Kidney capillary endothelial cell (primary cell): ENCODE results near the gene CTNNBL1.
"Not testable (repeated sequence)": the region's sequence is repeated elsewhere in the genome, so short reads cannot be mapped to it uniquely, and the experiment has no call there.

ENCODE experiments used
- DNase-seq: peaks from one replicate; pipeline ENCODE4 v3.0.0-alpha.2; 2018; ENCODE audit warnings: low spot score

Gene CTNNBL1

DNA sequence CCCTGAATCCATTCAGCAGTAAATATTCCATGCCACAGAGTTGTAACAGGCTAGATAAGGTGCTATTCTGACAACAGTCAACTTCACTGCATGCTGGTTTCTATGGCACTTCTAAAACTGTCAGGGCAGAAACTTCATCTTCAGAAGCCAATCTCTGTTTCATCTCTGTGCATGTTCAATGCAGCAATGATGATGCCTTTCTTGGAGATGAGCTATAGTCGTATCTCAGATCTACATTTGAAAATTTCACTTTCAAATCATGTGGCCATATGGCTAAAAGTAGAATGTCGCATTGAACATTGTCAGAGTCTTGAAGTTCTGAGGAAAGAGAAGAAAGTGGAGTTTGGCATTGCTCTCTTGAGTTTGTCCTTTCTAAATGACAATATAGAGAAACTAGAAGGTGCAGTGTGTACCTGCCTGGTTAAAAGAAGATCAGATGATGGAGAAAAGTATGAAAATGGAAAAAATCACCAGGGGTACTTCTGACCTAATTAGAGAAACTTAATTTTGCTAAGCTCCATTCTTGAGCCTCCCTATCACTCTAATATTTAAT lies 160.1 kb downstream of the CTNNBL1 start:
- DNase-seq: no peak

DNA sequence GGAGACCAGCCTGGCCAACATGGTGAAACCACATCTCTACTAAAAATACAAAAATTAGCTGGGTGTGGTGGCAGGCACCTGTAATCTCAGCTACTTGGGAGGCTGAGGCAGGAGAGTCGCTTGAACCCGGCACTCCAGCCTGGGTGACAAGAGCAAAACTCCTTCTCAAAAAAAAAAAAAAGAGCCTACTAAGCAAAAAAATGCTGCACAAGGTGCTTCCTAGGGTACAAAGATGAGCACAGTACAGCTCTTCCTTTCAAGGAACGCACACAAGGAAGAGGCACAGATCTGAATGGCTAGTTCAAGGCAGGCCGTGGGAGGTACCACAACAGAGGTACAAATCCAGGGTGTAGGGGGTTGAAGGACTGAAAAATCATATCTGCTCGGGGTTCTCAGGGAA lies 162.2 kb downstream of the CTNNBL1 start:
- DNase-seq: not testable (repeated sequence)

DNA sequence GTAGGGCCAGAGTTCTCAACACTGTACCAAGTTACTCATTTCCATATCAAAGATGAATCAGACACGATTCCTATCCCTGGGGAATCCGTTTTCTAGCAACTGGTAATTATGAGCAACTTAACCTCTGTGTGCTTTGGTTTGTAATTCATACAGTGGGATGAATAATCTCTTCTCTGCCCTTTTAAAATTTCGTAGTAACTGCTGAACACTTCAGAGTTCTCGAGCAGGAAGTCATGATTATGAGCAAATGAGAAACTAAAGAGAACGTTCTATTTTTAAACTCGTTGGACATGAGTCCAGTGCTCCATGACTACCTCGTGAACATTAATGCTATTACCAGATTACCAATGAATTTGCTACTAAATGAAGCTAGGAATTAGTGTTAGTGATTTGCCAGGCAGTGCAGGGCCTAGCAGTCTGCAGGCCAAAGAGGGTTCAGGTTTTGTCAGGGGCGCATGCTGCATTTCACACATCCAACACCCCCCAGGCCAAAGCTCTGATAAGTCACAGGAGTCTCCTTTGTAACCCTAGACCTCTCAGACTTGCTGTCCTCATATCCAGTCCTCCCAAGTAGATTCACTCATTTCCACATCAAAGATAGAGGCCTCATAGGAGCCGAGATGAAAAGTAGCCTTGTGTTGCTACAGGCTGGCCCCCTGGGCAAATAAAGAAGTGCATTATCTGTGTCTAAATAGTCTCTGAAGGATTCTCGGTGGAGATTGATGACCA lies 163.3 kb downstream of the CTNNBL1 start:
- peak; percentile 1 for DNase-seq

DNA sequence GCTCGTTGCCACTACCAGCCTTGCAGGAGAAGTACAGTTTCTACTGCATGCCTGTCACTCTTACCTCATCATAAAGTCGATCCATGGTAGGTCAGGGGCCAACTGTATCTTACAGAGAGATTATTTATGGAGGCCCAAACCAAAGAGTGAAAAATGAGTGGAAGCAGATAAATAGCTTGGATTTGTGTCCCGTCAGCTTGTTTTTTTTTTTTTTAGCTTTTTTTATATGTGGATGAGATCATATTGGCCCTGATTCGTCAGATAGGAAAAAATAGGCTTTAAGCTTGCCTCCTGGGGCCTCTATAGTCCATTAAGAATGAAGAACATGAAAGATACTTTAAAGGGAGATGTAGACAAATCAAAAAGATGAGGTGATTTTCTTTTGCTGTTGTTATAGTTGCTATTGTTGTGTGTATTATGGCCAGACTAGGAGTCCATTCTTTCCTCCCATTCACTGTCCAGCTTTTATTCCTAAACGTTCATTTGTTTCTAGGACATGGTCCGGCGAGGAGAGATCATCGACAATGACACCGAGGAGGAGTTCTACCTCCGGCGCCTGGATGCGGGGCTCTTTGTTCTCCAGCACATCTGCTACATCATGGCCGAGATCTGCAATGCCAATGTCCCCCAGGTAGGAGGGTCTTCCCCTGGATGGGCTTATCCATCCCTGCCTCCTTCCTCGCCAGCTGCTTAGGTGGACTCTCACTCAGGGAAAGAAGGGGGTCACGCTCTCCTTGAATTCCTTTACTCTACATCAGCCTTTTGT lies 165.8 kb downstream of the CTNNBL1 start:
- no peak for DNase-seq

DNA sequence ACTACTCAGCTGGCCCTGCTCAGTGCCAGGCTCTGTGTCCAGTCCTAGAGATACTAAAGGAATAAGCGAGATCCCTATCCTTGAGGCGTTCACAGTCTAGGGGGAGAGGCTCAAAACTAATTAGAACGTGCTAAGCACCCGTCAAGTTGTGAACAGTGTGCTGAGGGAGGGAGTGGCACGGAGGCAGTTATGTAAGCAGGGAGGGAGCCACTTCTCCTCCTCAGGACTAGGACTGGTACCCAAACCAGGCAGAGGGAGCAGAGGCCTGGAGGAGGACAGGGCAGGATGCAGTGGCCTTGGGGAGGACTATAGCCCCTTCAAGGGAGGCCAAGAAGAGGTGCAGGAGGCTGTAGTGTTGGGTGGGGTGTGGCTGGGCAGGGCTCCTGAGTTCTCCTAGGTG lies 169.5 kb downstream of the CTNNBL1 start:
- no peak for DNase-seq

DNA sequence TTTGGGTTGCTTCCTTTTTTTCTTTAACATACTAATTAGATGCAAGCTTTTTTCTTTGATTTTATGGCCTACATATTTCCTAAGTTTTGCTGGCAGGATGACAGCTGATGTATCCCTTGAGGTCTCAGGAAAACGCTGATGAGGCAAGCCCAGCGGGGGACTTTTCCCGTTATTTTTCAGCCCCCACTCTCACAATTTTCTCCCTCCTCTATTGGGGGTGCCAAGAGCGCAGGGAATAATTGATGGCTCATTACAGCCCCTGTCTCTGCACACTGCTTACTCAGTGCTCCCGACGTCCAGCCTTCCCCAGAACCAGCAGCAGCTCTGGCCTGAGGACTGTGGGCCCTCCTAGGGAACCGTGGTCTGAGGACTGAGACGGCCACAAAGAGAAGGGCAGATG lies 170.5 kb downstream of the CTNNBL1 start:
- no peak for DNase-seq

DNA sequence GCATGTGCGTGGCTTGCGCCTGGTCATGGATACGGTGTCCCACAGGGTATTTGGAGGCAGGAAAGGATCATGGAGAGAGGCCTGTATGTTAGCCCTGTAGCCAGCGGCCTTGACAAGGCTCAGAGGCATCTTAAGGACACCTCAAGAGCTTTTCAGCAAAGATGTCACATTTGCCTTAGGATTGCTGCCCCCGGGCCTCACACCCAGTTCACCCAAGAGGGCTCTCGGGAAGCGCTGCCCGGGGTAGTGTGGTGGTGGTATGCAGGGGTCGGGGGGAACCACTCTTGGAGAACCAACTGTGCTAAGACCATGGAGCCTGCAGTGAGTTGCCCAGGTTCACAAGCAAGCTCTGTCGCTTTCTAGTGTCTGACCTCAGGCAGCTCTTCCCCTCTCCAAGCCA lies 172.2 kb downstream of the CTNNBL1 start:
- DNase-seq: no peak

DNA sequence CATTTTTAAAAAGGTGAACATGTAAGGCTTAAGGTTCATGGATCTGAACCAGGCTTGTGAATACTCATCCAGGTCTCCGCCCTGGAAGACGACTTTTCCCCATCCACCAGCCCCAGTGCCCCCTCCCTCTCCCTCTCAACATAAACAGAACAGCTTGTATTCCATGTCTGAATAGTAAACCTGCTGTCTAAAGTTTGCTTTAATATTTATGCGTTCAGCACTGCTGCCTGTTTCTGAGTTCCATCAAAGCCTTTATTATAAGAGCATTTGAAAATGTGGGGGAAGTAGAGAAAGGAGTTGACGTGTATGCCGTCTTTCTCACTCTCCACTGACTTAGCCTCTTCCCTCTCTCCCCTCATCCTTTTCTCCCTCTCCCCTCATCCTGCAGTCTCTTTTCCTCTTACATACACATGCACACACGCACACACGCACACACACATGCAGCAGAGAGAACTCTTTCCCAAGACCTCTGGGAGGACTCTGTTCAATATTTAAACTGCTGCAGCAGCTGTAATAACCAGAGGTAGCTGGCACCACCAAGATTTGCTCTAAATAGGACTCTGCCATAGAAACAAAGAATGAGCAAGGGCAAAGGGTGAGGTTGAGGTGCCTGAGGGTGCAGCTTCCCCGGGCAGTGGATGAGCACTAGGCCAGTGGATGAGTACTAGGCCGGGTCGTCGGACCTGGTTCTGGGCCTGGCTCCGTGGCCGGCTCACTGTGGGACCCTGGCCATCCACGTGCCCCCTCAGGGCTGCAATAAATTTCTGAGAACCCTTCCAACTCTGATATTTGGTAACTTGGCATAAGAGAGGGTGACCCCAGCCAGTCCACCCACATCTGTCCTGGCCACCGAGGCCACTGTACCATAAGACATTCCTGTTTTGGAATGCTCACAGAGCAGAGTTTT lies 173.7 kb downstream of the CTNNBL1 start:
- DNase-seq: no peak

DNA sequence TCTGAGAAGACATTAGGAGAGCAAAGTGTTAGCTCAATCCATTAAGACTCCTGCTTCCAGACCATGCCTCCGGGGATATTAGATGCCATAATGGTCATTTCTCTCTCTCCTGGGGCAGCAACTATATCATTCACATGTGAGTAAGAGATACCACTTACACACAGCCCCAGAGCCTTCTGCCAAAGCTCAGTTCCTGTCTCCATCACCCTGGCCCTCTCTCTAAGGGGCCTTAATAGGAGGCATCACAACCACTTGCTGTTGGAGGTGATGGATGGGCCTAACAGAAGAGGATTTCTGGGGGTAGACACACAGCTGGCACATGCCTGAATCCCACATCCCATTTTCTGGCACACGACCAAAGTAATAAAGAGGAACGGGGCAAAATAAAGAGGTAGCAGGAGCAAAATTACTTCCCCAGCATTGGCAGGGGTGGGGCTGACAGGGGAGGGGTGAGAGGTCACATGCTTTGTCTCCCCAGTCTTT lies 175.1 kb downstream of the CTNNBL1 start:
- DNase-seq: no peak

DNA sequence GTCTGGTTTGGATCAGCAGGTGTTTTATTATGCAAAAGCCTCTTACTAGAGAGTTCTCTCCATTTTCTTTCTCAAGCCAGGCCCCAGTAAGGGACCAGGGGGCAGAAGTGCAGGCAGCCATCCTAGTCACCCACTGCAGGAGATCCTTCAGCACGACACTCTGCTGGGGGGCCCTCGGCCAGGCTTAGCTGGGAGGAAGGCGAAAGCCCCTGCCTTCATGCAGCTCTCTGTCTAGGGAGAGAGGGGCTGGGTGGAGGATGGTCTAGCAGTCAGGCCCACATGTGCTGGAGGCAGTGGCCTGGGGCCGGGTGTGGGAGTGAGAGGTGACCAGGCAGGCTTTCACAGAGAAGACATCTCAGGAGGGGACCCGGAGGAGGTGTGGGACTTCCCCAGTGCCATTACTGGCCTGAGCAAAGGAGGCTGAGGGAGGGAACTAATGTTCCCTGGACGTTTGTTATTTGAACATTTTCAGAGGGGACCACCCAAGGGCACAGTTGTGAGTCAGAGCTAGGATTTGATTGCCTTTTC lies 175.6 kb downstream of the CTNNBL1 start:
- DNase-seq: no peak

DNA sequence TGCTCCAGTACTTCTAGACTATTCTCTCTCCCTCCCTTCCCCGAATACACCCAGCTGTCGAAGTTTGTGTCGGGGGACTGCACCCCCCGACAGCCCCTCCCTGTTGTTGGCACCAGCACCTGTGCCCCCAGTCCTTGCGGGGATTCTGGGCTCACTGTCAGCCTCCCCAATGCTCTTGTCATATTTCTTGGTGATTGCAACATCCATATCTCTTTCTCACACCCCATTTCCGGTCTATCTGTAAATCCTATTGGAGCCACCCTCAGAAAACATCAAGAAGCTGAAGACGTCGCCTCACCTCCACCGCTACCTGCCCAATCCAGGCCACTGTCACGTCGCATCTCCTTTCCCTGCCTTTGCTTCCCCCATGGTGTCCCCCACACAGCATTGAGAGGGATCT lies 176.5 kb downstream of the CTNNBL1 start:
- DNase-seq: no peak

DNA sequence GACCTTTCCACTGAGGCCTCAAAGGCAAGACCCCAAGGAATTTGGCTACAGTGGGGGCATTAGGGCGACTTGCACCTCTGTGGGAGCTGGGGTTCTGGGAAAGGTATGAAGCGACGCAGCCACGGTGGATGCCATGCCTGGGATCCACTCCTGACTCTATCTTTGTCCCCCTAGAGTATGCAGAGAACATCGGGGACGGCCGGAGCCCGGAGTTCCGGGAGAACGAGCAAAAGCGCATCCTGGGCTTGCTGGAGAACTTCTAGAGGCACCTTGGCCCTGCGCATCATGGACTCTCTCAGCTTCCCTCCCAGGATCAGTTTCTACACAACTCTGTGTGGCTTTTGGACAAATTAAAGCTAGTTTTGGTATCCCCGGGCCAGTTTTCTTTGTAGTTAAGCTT lies 177.9 kb downstream of the CTNNBL1 start:
- DNase-seq: no peak

DNA sequence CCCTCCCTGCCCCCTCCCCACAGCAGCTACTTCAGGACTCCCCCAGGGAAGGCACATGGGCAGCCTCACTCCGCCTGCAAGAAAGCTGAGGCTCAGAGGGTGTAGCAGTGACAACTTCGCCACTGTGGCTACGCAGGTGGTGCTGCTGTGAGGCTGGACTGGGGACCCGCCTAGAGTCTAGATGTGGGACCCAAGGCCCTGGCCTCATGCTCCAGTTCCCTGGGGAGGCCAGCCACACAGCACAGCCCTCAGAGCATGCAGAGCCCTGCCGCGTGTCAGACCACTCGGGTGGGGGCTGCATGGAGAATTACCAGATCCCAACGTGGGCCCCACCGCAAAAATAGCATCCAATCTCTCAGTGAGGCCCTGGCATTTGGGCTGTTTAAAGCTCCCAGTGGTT lies 178.3 kb downstream of the CTNNBL1 start:
- no peak for DNase-seq

DNA sequence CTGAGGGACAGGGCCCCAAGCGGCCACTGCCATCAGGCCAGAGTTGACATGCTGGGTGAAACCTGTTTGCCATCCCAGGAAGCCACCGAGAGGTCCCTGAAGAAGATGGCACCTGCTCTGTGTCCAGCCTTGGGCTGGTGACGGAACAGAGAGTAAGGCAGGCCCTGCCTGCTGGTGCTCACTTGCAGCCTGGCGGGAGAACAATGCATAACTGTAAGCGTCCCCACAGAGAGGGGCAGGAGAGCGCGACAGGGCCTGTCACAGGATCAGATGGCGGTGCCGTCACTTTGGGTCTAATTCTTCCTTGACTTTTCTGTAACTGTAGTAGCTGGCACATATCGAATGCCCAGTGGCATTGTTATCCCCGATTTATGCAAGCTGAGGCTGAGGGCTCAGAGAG lies 180.1 kb downstream of the CTNNBL1 start:
- DNase-seq: no peak

DNA sequence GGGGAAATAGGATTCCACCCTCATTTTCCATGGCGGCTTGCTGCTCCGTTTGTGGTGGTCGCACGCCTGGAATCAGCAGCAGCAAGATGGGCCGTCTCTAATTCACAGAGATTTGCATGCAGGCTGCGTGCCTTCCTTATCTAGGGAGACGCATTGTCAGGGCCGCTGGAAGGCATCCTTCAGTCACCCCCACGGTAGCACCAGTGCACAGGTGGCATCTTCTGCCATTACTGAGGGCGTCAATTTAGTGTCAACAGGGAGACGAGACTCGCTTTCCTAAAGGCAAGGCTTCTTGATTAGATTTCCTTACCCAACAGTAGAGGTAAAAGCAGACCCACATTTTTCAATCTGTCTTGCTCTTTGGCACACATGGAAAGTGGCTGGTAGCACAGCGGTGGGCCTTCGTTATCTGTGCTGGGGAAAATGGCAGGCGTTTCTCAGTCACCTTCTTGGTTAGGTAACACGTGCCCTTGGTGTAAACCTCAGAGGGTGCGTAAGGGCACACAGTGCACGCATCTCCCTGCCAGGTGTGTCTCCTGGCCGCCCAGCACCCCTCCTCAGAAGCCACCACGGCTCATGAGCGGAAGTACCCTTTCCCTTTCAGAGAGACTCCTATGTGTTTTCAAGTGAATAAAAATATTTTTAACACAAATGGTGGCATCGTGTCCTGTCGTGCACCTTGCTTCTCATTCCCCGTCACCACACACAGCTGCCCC lies 181.8 kb downstream of the CTNNBL1 start:
- no peak for DNase-seq

DNA sequence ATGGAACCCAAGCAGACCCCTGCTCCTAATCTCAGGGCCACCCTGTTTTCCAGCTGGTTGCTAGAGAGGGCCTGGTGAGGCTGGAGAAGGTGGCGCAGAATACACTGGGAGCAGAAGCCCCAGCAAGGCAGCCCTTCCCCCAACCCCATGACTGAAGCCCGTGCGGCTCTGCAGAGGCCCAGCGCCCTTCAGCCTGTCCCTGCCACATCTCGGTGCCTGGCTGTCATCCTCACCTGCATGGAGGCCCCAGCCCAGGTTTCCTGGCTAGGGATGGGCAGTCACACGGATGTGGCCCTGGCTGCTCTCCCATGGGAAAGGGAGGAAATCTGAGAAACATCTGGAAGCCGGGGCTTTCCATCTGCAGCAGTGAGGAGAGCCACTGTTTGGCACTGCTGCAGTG lies 183.0 kb downstream of the CTNNBL1 start:
- no peak for DNase-seq

DNA sequence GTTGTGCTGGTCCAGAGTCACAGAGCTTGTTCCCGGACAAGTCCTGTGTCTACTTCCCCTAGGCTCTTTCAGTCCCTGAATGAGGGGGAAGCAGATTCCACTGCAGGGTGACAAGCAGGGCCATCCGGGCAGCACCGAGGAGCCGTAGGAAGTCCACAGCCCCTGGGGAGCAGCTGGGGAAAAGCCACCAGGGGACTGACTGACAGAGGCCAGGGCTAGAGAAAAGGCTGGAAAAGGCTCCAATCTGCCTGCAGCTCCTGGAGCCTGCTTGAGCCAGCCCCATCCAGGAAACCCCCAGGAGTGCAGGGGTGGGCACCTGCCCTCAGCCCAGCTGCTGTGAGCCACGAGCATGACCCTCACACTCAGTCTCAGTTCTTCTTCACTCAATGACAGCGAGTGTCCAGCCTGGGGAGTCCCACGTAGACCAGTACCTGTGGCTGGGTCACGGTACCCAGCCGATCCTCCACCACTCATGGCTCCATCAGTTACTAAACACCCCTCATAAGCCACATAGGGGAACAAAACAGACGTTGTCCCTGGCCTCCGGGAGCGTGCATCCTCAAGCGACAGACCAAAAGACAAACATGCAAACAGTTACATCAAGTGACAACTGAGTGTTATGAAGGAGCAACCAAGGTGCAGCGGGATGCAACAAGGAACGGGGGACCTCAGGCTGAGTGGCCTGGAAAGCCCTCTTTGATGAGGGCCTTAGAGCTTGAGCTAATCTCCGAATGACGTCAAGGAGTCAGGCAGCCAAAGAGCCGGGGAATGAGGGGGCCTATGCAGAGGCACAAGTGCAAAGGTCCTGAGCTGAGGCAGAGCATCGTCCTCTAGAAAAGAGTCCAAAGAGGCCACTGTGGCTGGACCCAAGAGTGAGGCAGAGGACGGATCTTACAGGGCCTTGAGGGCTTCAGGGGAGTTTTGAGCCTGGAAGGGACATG lies 184.3 kb downstream of the CTNNBL1 start:
- DNase-seq: no peak

DNA sequence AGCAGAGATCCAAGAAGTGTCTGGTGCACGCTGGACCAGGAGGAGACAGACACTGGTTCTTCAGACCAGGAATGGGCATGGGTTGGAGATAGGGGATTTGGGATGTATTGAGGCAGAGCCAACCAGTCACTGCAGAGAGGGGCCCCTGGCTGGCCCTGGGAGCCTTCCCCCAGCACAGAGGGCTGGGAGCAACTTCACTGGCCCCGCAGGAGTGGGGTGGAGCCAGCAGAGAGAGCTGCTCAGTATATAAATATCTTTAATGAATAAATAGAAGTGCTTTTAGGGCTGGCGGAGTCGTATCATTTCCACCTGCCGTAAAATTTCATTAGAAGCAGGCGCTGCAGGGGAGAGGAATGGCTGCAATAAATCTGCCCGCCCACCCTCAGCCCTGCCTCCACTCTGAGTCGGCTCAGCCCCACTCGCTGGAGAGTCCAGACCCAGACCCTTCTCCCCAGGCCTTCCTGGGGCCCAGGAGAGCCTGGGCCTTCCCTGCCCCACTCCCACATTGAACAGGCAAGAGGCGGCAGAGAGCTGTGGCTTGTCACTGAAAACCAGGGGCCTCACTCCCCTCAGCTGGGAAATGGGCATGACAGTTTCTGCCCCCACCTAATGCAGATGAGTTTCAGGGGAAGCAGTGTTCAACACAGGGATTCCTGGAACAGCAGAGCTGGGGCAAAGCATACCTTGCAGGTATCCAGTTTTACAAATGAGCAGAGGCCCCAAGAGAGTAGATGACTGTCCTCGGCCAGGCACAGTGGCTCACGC lies 185.2 kb downstream of the CTNNBL1 start:
- no peak for DNase-seq

DNA sequence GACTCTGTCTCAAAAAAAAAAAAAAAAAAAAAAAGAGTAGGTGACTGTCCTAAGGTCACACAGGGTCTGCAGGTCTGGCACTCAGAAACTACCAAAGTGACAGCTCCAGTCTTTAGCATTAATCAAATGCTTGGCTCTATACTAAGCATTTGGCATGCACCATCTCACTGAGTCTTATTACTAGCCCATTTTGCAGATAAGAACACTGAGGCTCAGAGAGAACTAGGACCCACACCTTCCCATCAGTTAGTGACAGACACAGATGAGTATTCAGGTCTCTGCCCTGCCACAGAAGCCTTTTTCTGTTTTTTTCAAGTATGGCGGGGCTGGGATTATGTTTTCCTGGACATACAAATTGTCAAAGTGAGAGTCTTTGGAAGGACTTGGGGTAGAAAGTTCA lies 186.0 kb downstream of the CTNNBL1 start:
- DNase-seq: no peak
